Esophagus (tissue), 2 donors: ENCODE measurements around the gene TRPM3. TPM values are rescaled to one million over a fixed set of nuclear protein-coding genes. Genes with fewer than 3 reads are reported as not detected.

Source experiments
- H3K27ac ChIP-seq, 2 donors: one replicate each; pipeline ENCODE4 v1.5.1; 2013; ENCODE audit warnings: low read depth in 2 of 2, mild to moderate bottlenecking in 2 of 2, inconsistent platforms in 1 of 2, low read length in 1 of 2, moderate library complexity in 1 of 2
- H3K27me3 ChIP-seq, 2 donors: one replicate each; pipeline ENCODE4 v1.6.1; 2013; ENCODE audit warnings: low read length in 2 of 2, control low read depth in 1 of 2, mild to moderate bottlenecking in 1 of 2; ENCODE audit not compliant: insufficient read depth in 2 of 2, control insufficient read depth in 1 of 2
- H3K36me3 ChIP-seq, 2 donors: one replicate each; pipeline ENCODE4 v1.6.1; 2013; ENCODE audit warnings: low read length in 1 of 2; ENCODE audit not compliant: control insufficient read depth in 2 of 2, insufficient read depth in 2 of 2
- H3K4me1 ChIP-seq, 2 donors: one replicate each; pipeline ENCODE4 v1.6.1; 2013; ENCODE audit warnings: low read length in 1 of 2; ENCODE audit not compliant: control insufficient read depth in 2 of 2, insufficient read depth in 2 of 2
- H3K4me3 ChIP-seq, 2 donors: one replicate each; pipeline ENCODE4 v1.5.1; 2013; ENCODE audit warnings: low read length in 2 of 2, mild to moderate bottlenecking in 2 of 2, low read depth in 1 of 2, moderate library complexity in 1 of 2
- H3K9me3 ChIP-seq, 2 donors: one replicate each; pipeline ENCODE4 v1.6.1; 2013; ENCODE audit warnings: mild to moderate bottlenecking in 2 of 2, low read depth in 1 of 2, low read length in 1 of 2, moderate library complexity in 1 of 2; ENCODE audit not compliant: control insufficient read depth in 2 of 2, insufficient read depth in 1 of 2
- WGBS, 2 donors: extraction: QIAGEN DNeasy Blood & Tissue Kit; methylation state at CpG; one replicate each; pipeline ENCODE4 v1.1.7; 2013; 5-methylcytosine and 5-hydroxymethylcytosine counted together
- polyA plus RNA-seq, 2 donors: library from polyadenylated mRNA; stranded (reverse); fragments of 200-250 nt; gene quantifications; one replicate each; pipeline ENCODE4 v1.2.3, GENCODE V29; 2013
- donor health status: healthy with polysubstance abuse.
- donor health status: Bipolar disorder and iron deficiency.

TRPM3 gene
- polyA plus RNA-seq, 2 donors = under 0.01 to 0.02 TPM

- Histone ChIP-seq H3K27ac (no peak overlapping the region), H3K36me3 (no peaks in the 10 kb centered on the region), H3K4me1 (no peaks in the 10 kb centered on the region), H3K27me3 (no peaks in the 10 kb centered on the region), H3K9me3 (no peaks in the 10 kb centered on the region), H3K4me3 (no peak overlapping the region)
- WGBS, 2 donors = 96 to 97% methylated on average over 4 of the region's 4 CpGs
Measured at GRCh38 chr9:71130521-71130920, 9.1 kb upstream of the TRPM3 start.

- 77 to 85% methylated on average over 2 of the region's 2 CpGs for WGBS, 2 donors
- no peak overlapping the region for H3K27ac ChIP-seq
- H3K9me3 ChIP-seq = no peaks in the 10 kb centered on the region
- no peak overlapping the region for H3K4me3 ChIP-seq
- no peaks in the 10 kb centered on the region for H3K36me3 ChIP-seq
- H3K4me1 ChIP-seq = no peaks in the 10 kb centered on the region
- no peaks in the 10 kb centered on the region for H3K27me3 ChIP-seq
Measured at GRCh38 chr9:71128796-71129195, 7.4 kb upstream of the TRPM3 start.

- Histone ChIP-seq H3K36me3 (no peaks in the 10 kb centered on the region), H3K4me3 (no peak overlapping the region), H3K27me3 (no peaks in the 10 kb centered on the region), H3K4me1 (no peaks in the 10 kb centered on the region), H3K27ac (no peak overlapping the region), H3K9me3 (no peaks in the 10 kb centered on the region)
- WGBS, 2 donors = 93 to 94% methylated on average over 2 of the region's 2 CpGs
Measured at GRCh38 chr9:71127301-71127700, 5.9 kb upstream of the TRPM3 start.

GRCh38 chr9:71122421-71122820 lies 1.0 kb upstream of the TRPM3 start:
- no peaks in the 10 kb centered on the region for H3K27me3 ChIP-seq
- H3K4me3 ChIP-seq = no peak overlapping the region
- WGBS, 2 donors = 73 to 74% methylated on average over 6 of the region's 6 CpGs

GRCh38 chr9:71122022-71122275 lies 528 bp upstream of the TRPM3 start:
- Histone ChIP-seq H3K36me3 (no peaks in the 10 kb centered on the region), H3K27me3 (no peaks in the 10 kb centered on the region), H3K4me3 (no peak overlapping the region), H3K9me3 (peaks cover 0 to 2% of the 10 kb centered on the region in 2 donors), H3K27ac (no peak overlapping the region), H3K4me1 (no peaks in the 10 kb centered on the region)
- 9 to 19% methylated on average over 1 of the region's 1 CpG for WGBS, 2 donors

More at GRCh38 chr9:71122421-71122820, 1.0 kb upstream of the TRPM3 start:
- no peaks in the 10 kb centered on the region for H3K36me3 ChIP-seq
- no peaks in the 10 kb centered on the region for H3K4me1 ChIP-seq
- no peak overlapping the region for H3K27ac ChIP-seq
- H3K9me3 ChIP-seq = peaks cover 0 to 2% of the 10 kb centered on the region in 2 donors

- Histone ChIP-seq H3K27me3 (no peaks in the 10 kb centered on the region), H3K4me1 (no peaks in the 10 kb centered on the region), H3K9me3 (peaks cover 0 to 2% of the 10 kb centered on the region in 2 donors), H3K4me3 (no peak overlapping the region), H3K27ac (no peak overlapping the region), H3K36me3 (no peaks in the 10 kb centered on the region)
- 22 to 24% methylated on average over 11 of the region's 11 CpGs for WGBS, 2 donors
Measured at GRCh38 chr9:71120501-71121247, 747 bp downstream of the TRPM3 start.

- no peaks in the 10 kb centered on the region for H3K4me1 ChIP-seq
- H3K36me3 ChIP-seq = no peaks in the 10 kb centered on the region
- no peaks in the 10 kb centered on the region for H3K27me3 ChIP-seq
- no peak overlapping the region for H3K4me3 ChIP-seq
- peaks cover 2% of the 10 kb centered on the region in 2 donors for H3K9me3 ChIP-seq
- WGBS, 2 donors = 54 to 68% methylated on average over 2 of the region's 2 CpGs
- H3K27ac ChIP-seq = no peak overlapping the region
Measured at GRCh38 chr9:71119746-71120145, 1.7 kb downstream of the TRPM3 start.

- H3K4me1 ChIP-seq = no peaks in the 10 kb centered on the region
- peaks cover 2% of the 10 kb centered on the region in 2 donors for H3K9me3 ChIP-seq
- no peak overlapping the region for H3K27ac ChIP-seq
- WGBS, 2 donors = 54 to 69% methylated on average over 2 of the region's 2 CpGs
- H3K4me3 ChIP-seq = no peak overlapping the region
- no peaks in the 10 kb centered on the region for H3K27me3 ChIP-seq
- H3K36me3 ChIP-seq = no peaks in the 10 kb centered on the region
Measured at GRCh38 chr9:71118324-71118723, 3.1 kb downstream of the TRPM3 start.

- 51 to 55% methylated on average over 3 of the region's 3 CpGs for WGBS, 2 donors
Measured at GRCh38 chr9:71115448-71115975, 5.9 kb downstream of the TRPM3 start.

GRCh38 chr9:71112866-71113265 lies 8.6 kb downstream of the TRPM3 start:
- Histone ChIP-seq H3K4me3 (no peak overlapping the region), H3K9me3 (peaks cover 0 to 2% of the 10 kb centered on the region in 2 donors), H3K36me3 (no peaks in the 10 kb centered on the region), H3K27me3 (no peaks in the 10 kb centered on the region), H3K27ac (no peak overlapping the region), H3K4me1 (no peaks in the 10 kb centered on the region)
- 55 to 79% methylated on average over 1 of the region's 1 CpG for WGBS, 2 donors

More at GRCh38 chr9:71115448-71115975, 5.9 kb downstream of the TRPM3 start:
- Histone ChIP-seq H3K27ac (no peak overlapping the region), H3K9me3 (peaks cover 0 to 2% of the 10 kb centered on the region in 2 donors), H3K27me3 (no peaks in the 10 kb centered on the region), H3K36me3 (no peaks in the 10 kb centered on the region), H3K4me1 (no peaks in the 10 kb centered on the region), H3K4me3 (no peak overlapping the region)
